ENCODE data around the gene VPS72. TPM values are rescaled to one million over a fixed set of nuclear protein-coding genes. Genes with fewer than 3 reads are reported as not detected.

VPS72 gene
- polyA plus RNA-seq (2013): 41.2 TPM

DNA sequence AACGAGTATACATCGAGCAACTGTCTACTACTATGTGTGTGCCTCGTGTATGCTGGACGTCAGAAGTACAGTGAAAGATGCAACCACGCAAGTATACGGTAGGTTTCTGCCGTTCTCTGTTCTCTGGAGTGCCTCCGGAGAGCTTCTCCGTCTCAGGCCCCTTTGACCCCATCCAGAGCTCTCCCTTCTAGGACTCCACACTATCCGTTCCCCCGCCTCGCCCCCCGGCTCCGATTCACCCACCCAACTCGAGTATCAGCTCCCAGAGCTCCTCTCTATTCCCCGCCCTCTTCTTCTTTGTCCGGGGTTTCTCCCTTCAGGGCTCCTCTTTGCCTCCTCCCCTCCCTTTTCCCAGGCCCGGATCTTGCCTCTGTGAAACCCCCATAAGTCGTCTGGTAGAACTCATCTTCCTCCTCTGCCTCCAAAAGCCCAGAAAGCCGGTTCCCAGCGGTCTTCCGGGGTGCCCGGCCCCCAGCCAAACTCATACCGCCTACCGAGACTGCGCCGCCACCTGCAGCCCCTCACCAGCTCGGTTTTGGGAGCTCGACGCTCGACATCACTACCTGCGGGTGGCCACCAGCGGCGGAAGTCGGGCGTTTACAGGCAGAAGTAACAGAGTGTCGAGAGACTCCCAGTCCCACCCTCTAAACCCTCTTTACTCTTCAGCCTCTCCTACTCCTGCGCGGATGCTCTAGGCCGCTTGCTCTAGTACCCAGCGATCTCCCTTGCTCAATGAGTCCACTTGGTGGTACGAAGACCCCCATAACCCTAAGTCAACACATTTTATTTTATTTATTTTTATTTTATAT, at the start of gene VPS72:
TSS of gene VPS72 (minus strand) at position 561 of the 809 bp plus-strand sequence. CDS start at position 485, 76 bp downstream.
- DNase-seq: peak; percentile 89 to 95 (median 92)
- Histone ChIP-seq H3K36me3 (ENCODE audit: control insufficient read depth in 4 of 4, insufficient read depth in 4 of 4, low read length in 3 of 4) (peaks cover 4 to 13% (median 10%) of the 10 kb centered on the region in 4 experiments), H3K27ac (ENCODE audit: insufficient read depth in 1 of 2, low read depth in 1 of 2, low read length in 2 of 2, poor library complexity in 1 of 2, severe bottlenecking in 2 of 2) (peak within 1 kb of the TSS; percentile 85 to 93), H3K9me3 (ENCODE audit: control extremely low read depth in 1 of 5, control insufficient read depth in 4 of 5, insufficient read depth in 2 of 5, low read depth in 1 of 5, low read length in 4 of 5) (no peaks in the 10 kb centered on the region), H3K4me1 (ENCODE audit: control extremely low read depth in 1 of 4, control insufficient read depth in 4 of 4, insufficient read depth in 4 of 4, low read length in 3 of 4) (peaks cover 3 to 19% (median 11%) of the 10 kb centered on the region in 4 experiments), H3K27me3 (replicated peaks in 2 of 5; ENCODE audit: control insufficient read depth in 4 of 5, insufficient read depth in 5 of 5, low read length in 4 of 5) (peaks cover 0 to 3% (median 0%) of the 10 kb centered on the region in 5 experiments), H3K4me3 (ENCODE audit: control insufficient read depth in 1 of 7, extremely low read depth in 1 of 7, insufficient read depth in 4 of 7, low read depth in 2 of 7, low read length in 6 of 7) (peak within 1 kb of the TSS; percentile 66 to 97 (median 91))
- WGBS (ENCODE audit: insufficient coverage): 0% methylated on average over 35 of the region's 42 CpGs
- ChIA-PET POLR2A (interaction anchor here (0.6 to 1.3 kb wide), 7 partner anchors 24 to 93 kb away, joined by 3 to 5 read pairs (median 3); partner anchors contain the start of genes LYSMD1, SCNM1, TNFAIP8L2 and ZNF687), CTCF (interaction anchor here (0.9 to 3.3 kb wide), 8 partner anchors 11 to 165 kb away, joined by 3 to 22 read pairs (median 4); partner anchors contain the start of gene TMOD4)

- Histone ChIP-seq H3K4me3 (ENCODE audit: control insufficient read depth in 1 of 7, extremely low read depth in 1 of 7, insufficient read depth in 4 of 7, low read depth in 2 of 7, low read length in 6 of 7) (no peak overlapping the region), H3K4me1 (ENCODE audit: control extremely low read depth in 1 of 4, control insufficient read depth in 4 of 4, insufficient read depth in 4 of 4, low read length in 3 of 4) (no peaks in the 10 kb centered on the region), H3K27me3 (replicated peaks in 2 of 5; ENCODE audit: control insufficient read depth in 4 of 5, insufficient read depth in 5 of 5, low read length in 4 of 5) (no peaks in the 10 kb centered on the region), H3K36me3 (ENCODE audit: control insufficient read depth in 4 of 4, insufficient read depth in 4 of 4, low read length in 3 of 4) (peaks cover 42 to 94% (median 78%) of the 10 kb centered on the region in 4 experiments), H3K9me3 (ENCODE audit: control extremely low read depth in 1 of 5, control insufficient read depth in 4 of 5, insufficient read depth in 2 of 5, low read depth in 1 of 5, low read length in 4 of 5) (no peaks in the 10 kb centered on the region), H3K27ac (ENCODE audit: insufficient read depth in 1 of 2, low read depth in 1 of 2, low read length in 2 of 2, poor library complexity in 1 of 2, severe bottlenecking in 2 of 2) (no peak overlapping the region)
- POLR2A ChIA-PET: interaction anchor here (0.5 kb wide), 1 partner anchor 786 kb away, joined by 3 read pairs; no protein-coding TSS in a partner anchor
- 91% methylated on average over 1 of the region's 1 CpG for WGBS (ENCODE audit: insufficient coverage)
- CTCF ChIA-PET: no interaction called here
- DNase-seq: no peak
These were observed 48.4 kb upstream of the VPS72 start for GRCh38 chr1:151238467-151238739.

- H3K4me1 ChIP-seq (ENCODE audit: control extremely low read depth in 1 of 4, control insufficient read depth in 4 of 4, insufficient read depth in 4 of 4, low read length in 3 of 4): no peaks in the 10 kb centered on the region
- ChIA-PET POLR2A (no interaction called here), CTCF (no interaction called here)
- H3K9me3 ChIP-seq (ENCODE audit: control extremely low read depth in 1 of 5, control insufficient read depth in 4 of 5, insufficient read depth in 2 of 5, low read depth in 1 of 5, low read length in 4 of 5): no peaks in the 10 kb centered on the region
- no peaks in the 10 kb centered on the region for H3K27me3 ChIP-seq (replicated peaks in 2 of 5; ENCODE audit: control insufficient read depth in 4 of 5, insufficient read depth in 5 of 5, low read length in 4 of 5)
- peaks cover 38 to 93% (median 74%) of the 10 kb centered on the region in 4 experiments for H3K36me3 ChIP-seq (ENCODE audit: control insufficient read depth in 4 of 4, insufficient read depth in 4 of 4, low read length in 3 of 4)
- 100% methylated on average over 2 of the region's 4 CpGs for WGBS (ENCODE audit: insufficient coverage)
- no peak overlapping the region for H3K4me3 ChIP-seq (ENCODE audit: control insufficient read depth in 1 of 7, extremely low read depth in 1 of 7, insufficient read depth in 4 of 7, low read depth in 2 of 7, low read length in 6 of 7)
- no peak overlapping the region for H3K27ac ChIP-seq (ENCODE audit: insufficient read depth in 1 of 2, low read depth in 1 of 2, low read length in 2 of 2, poor library complexity in 1 of 2, severe bottlenecking in 2 of 2)
- DNase-seq: no peak
These were observed 47.9 kb upstream of the VPS72 start for GRCh38 chr1:151237678-151238466.

GRCh38 chr1:151235235-151235634, 45.2 kb upstream of the VPS72 start:
- ChIA-PET CTCF (interaction anchor here (0.7 to 1.5 kb wide), 2 partner anchors 14 to 23 kb away, joined by 4 to 6 read pairs; no protein-coding TSS in a partner anchor), POLR2A (interaction anchor here (0.6 kb wide), 1 partner anchor 138 kb away, joined by 4 read pairs; no protein-coding TSS in a partner anchor)
- 100% methylated on average over 4 of the region's 6 CpGs for WGBS (ENCODE audit: insufficient coverage)
- DNase-seq: no peak
- no peaks in the 10 kb centered on the region for H3K9me3 ChIP-seq (ENCODE audit: control extremely low read depth in 1 of 5, control insufficient read depth in 4 of 5, insufficient read depth in 2 of 5, low read depth in 1 of 5, low read length in 4 of 5)
- H3K4me1 ChIP-seq (ENCODE audit: control extremely low read depth in 1 of 4, control insufficient read depth in 4 of 4, insufficient read depth in 4 of 4, low read length in 3 of 4): no peaks in the 10 kb centered on the region
- no peak overlapping the region for H3K4me3 ChIP-seq (ENCODE audit: control insufficient read depth in 1 of 7, extremely low read depth in 1 of 7, insufficient read depth in 4 of 7, low read depth in 2 of 7, low read length in 6 of 7)
- H3K36me3 ChIP-seq (ENCODE audit: control insufficient read depth in 4 of 4, insufficient read depth in 4 of 4, low read length in 3 of 4): peaks cover 49 to 97% (median 70%) of the 10 kb centered on the region in 4 experiments
- no peak overlapping the region for H3K27ac ChIP-seq (ENCODE audit: insufficient read depth in 1 of 2, low read depth in 1 of 2, low read length in 2 of 2, poor library complexity in 1 of 2, severe bottlenecking in 2 of 2)
- H3K27me3 ChIP-seq (replicated peaks in 2 of 5; ENCODE audit: control insufficient read depth in 4 of 5, insufficient read depth in 5 of 5, low read length in 4 of 5): no peaks in the 10 kb centered on the region

GRCh38 chr1:151222130-151222529, 32.1 kb upstream of the VPS72 start:
- H3K27me3 ChIP-seq (replicated peaks in 2 of 5; ENCODE audit: control insufficient read depth in 4 of 5, insufficient read depth in 5 of 5, low read length in 4 of 5): no peaks in the 10 kb centered on the region
- no peak for DNase-seq
- WGBS (ENCODE audit: insufficient coverage): 100% methylated on average over 2 of the region's 4 CpGs
- peaks cover 6 to 27% (median 14%) of the 10 kb centered on the region in 4 experiments for H3K36me3 ChIP-seq (ENCODE audit: control insufficient read depth in 4 of 4, insufficient read depth in 4 of 4, low read length in 3 of 4)
- no peak overlapping the region for H3K27ac ChIP-seq (ENCODE audit: insufficient read depth in 1 of 2, low read depth in 1 of 2, low read length in 2 of 2, poor library complexity in 1 of 2, severe bottlenecking in 2 of 2)
- no peaks in the 10 kb centered on the region for H3K4me1 ChIP-seq (ENCODE audit: control extremely low read depth in 1 of 4, control insufficient read depth in 4 of 4, insufficient read depth in 4 of 4, low read length in 3 of 4)
- POLR2A ChIA-PET: no interaction called here
- H3K9me3 ChIP-seq (ENCODE audit: control extremely low read depth in 1 of 5, control insufficient read depth in 4 of 5, insufficient read depth in 2 of 5, low read depth in 1 of 5, low read length in 4 of 5): no peaks in the 10 kb centered on the region
- no peak overlapping the region for H3K4me3 ChIP-seq (ENCODE audit: control insufficient read depth in 1 of 7, extremely low read depth in 1 of 7, insufficient read depth in 4 of 7, low read depth in 2 of 7, low read length in 6 of 7)
- CTCF ChIA-PET: no interaction called here

DNA sequence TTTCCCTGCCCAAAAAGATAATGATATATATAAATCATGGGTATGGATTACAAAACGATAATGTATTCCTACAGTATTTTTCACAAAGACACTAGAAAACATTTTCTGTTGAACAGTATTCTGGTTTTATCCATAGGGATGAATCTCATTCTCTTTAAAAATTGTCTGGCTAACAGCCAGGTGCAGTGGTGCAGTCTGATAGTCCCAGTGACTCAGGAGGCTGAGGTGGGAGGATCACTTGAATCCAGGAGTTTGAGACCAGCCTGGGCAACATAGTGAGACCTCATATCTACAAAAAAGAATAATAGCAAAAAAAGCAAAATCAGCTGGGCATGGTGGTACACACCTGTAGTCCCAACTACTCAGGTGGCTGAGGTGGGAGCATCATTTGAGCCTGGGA, 31.6 kb upstream of the VPS72 start:
- POLR2A ChIA-PET: no interaction called here
- Histone ChIP-seq H3K9me3 (ENCODE audit: control extremely low read depth in 1 of 5, control insufficient read depth in 4 of 5, insufficient read depth in 2 of 5, low read depth in 1 of 5, low read length in 4 of 5) (no peaks in the 10 kb centered on the region), H3K36me3 (ENCODE audit: control insufficient read depth in 4 of 4, insufficient read depth in 4 of 4, low read length in 3 of 4) (peaks cover 6 to 25% (median 15%) of the 10 kb centered on the region in 4 experiments), H3K4me1 (ENCODE audit: control extremely low read depth in 1 of 4, control insufficient read depth in 4 of 4, insufficient read depth in 4 of 4, low read length in 3 of 4) (no peaks in the 10 kb centered on the region), H3K4me3 (ENCODE audit: control insufficient read depth in 1 of 7, extremely low read depth in 1 of 7, insufficient read depth in 4 of 7, low read depth in 2 of 7, low read length in 6 of 7) (no peak overlapping the region), H3K27ac (ENCODE audit: insufficient read depth in 1 of 2, low read depth in 1 of 2, low read length in 2 of 2, poor library complexity in 1 of 2, severe bottlenecking in 2 of 2) (no peak overlapping the region), H3K27me3 (replicated peaks in 2 of 5; ENCODE audit: control insufficient read depth in 4 of 5, insufficient read depth in 5 of 5, low read length in 4 of 5) (no peaks in the 10 kb centered on the region)
- DNase-seq: no peak
- WGBS (ENCODE audit: insufficient coverage): no CpG with 5 or more reads among the region's 1 CpG
- CTCF ChIA-PET: no interaction called here
